Choroid plexus epithelial cell (primary cell): ENCODE measurements around the gene BCAT1.
A peak's percentile ranks its signal among the peaks of the same experiment; 100 is the strongest.
"Not testable (repeated sequence)": the region's sequence is repeated elsewhere in the genome, so short reads cannot be mapped to it uniquely, and the experiment has no call there.

Experiments
- DNase-seq: peaks from one replicate; pipeline ENCODE4 v3.0.0-alpha.2; 2010; ENCODE audit warnings: low read depth
- H3K4me3 ChIP-seq: 2 replicates; pipeline ENCODE4 v1.5.1; 2011; ENCODE audit warnings: low read depth, mild to moderate bottlenecking, control low read depth, low read length, moderate library complexity
- TF ChIP-seq, protein P1 (sequence below): conservative IDR thresholded peaks from 2 replicates; pipeline ENCODE4 v1.5.1; 2011; ENCODE audit warnings: low read depth, mild to moderate bottlenecking, control low read depth, inconsistent platforms, low read length, moderate library complexity

The BCAT1 gene

DNA sequence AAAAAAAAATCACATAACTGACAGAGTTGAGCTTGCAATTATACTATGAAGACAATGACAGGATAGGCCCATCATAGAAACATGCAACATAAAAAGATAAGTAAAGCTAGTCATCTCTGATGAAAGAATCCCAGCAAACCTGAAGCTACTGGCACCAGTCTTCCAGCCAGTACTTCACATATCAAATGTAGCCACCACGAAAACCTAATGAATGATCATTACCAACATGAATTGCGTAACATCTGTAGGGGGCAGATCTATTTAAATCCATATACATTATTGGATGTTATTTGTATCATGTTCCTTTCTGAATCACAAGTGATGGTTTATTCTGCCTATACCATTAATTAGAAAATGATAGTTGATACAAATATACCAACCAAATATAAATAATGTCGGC, 73.9 kb downstream of the BCAT1 start:
- no peak overlapping the region for H3K4me3 ChIP-seq
- TF ChIP-seq, protein P1, sequence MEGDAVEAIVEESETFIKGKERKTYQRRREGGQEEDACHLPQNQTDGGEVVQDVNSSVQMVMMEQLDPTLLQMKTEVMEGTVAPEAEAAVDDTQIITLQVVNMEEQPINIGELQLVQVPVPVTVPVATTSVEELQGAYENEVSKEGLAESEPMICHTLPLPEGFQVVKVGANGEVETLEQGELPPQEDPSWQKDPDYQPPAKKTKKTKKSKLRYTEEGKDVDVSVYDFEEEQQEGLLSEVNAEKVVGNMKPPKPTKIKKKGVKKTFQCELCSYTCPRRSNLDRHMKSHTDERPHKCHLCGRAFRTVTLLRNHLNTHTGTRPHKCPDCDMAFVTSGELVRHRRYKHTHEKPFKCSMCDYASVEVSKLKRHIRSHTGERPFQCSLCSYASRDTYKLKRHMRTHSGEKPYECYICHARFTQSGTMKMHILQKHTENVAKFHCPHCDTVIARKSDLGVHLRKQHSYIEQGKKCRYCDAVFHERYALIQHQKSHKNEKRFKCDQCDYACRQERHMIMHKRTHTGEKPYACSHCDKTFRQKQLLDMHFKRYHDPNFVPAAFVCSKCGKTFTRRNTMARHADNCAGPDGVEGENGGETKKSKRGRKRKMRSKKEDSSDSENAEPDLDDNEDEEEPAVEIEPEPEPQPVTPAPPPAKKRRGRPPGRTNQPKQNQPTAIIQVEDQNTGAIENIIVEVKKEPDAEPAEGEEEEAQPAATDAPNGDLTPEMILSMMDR: no peak
- DNase-seq: no peak

DNA sequence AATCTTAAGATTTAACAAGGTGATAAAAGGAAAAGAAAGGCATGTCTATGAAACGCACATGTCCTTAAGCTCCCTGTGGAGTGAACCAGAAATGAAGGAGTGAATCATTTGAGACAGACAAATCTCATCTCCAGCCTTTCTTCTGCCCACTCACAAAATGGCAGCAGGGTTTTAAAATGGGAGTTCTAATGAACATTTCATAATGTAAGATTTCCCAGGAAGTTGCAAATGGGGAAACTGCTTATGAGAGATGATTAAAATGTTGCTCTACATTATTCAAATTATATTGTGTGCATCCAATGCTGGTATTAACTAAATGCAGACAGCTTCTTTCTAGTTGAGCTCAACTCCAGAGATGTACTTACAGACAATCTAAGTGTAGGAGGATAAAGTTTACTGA, 76.7 kb downstream of the BCAT1 start:
- DNase-seq: no peak
- H3K4me3 ChIP-seq: no peak overlapping the region
- TF ChIP-seq, protein P1: no peak

DNA sequence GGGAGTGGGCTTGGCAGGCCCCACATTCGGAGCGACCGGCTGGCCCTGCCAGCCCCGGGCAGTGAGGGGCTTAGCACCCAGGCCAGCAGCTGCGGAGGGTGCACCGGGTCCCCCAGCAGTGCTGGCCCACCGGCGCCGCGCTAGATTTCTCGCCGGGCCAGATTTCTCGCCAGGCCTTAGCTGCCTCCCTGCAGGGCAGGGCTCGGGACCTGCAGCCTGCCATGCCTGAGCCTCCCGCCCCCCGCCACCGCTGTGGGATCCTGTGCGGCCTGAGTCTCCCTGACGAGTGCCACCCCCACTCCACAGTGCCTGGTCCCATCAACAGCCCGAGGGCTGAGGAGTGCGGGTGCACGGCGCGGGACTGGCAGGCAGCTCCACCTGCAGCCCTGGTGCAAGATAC, 82.8 kb downstream of the BCAT1 start:
- H3K4me3 ChIP-seq, DNase-seq: not testable (repeated sequence)

- TF ChIP-seq, protein P1: no peak
- peak; percentile 72 for DNase-seq
- no peak overlapping the region for H3K4me3 ChIP-seq
Observed at GRCh38 chr12:24864796-24865125, 84.1 kb downstream of the BCAT1 start.

DNA sequence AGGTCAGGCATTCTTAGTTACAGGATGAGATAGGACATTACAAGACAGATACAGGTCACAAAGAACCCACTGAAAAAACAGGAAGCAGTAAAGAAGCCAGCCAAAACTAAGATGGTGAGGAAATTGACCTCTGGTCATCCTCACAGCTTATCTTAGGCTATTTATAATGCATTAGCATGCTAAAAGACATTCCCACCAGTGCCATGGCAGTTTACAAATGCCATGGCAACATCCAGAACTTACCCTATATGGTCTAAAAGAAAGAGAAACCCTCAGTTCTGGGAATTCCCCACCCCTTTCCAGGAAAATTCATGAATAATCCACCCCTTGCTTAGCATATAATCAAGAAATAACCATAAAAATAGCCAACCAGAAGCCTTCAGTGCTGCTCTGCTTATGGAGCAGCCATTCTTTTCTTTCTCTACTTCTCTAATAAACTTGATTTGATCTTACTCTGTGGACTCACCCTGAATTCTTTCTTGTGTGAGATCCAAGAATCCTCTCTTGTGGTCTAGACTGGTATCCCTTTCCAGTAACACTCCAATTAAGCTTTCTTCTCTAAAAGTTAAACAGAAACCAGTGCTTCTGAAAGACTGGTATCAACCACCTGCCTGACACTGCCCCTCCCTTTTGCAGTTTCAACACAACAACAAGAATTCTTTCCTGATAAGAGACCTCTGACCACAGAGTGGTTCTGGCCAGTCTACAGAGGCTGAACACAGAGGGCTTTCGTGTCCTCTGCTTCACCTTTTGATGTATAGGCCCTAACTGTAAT, 86.9 kb downstream of the BCAT1 start:
- TF ChIP-seq, protein P1: no peak
- H3K4me3 ChIP-seq: no peak overlapping the region
- DNase-seq: peak; percentile 54

DNA sequence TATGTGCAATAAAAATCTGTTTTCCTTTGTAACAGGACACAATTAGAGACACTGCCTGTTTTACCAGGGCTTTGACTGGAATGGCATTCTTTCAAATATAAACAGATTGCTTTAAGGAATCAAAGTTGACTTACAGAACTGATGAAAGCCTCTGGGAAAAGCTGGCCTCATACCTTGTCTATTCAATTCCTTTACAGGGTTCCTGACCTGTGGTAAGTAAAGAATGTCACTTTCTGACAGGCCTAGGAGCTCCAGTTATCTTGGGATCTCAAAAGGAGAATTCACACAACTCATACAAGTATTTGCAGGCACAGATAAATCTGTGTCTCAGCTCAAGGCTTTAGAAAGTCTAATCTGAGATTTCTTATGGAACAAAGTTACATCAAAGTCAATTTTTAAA, 88.4 kb downstream of the BCAT1 start:
- H3K4me3 ChIP-seq: no peak overlapping the region
- TF ChIP-seq, protein P1: no peak
- peak; percentile 75 for DNase-seq

GRCh38 chr12:24856541-24856940, 92.4 kb downstream of the BCAT1 start:
- DNase-seq: no peak
- H3K4me3 ChIP-seq: no peak overlapping the region
- TF ChIP-seq, protein P1: no peak
